GM23248 (cell line): ENCODE results near the gene NBPF3. TPM values are rescaled to one million over a fixed set of nuclear protein-coding genes. Genes with fewer than 3 reads are reported as not detected.

Experiments
- DNase-seq: peaks from one replicate; pipeline ENCODE4 v3.0.0-alpha.2; 2015
- H2AFZ ChIP-seq: fragments of 200-600 bp; sonication (generic); 2 replicates; pipeline ENCODE4 v1.6.1; 2016; ENCODE audit warnings: antibody characterized with exemption
- H3F3A ChIP-seq: fragments of 200-600 bp; sonication (generic); 2 replicates; pipeline ENCODE4 v1.6.1; 2016; ENCODE audit warnings: mild to moderate bottlenecking, antibody characterized with exemption, mixed run types; ENCODE audit not compliant: insufficient read depth
- H3K27ac ChIP-seq: fragments of 200-600 bp; sonication (generic); 2 replicates; pipeline ENCODE4 v1.5.1; 2016; ENCODE audit warnings: mild to moderate bottlenecking
- H3K27me3 ChIP-seq: fragments of 200-600 bp; sonication (generic); replicated peaks from 2 replicates; pipeline ENCODE4 v1.6.1; 2016; ENCODE audit warnings: mild to moderate bottlenecking; ENCODE audit not compliant: insufficient read depth
- H3K36me3 ChIP-seq: fragments of 200-600 bp; sonication (generic); 2 replicates; pipeline ENCODE4 v1.6.1; 2016; ENCODE audit warnings: low read depth, mild to moderate bottlenecking
- H3K4me1 ChIP-seq: fragments of 200-600 bp; sonication (generic); 2 replicates; pipeline ENCODE4 v1.6.1; 2016; ENCODE audit warnings: mild to moderate bottlenecking; ENCODE audit not compliant: insufficient read depth
- H3K4me2 ChIP-seq: fragments of 200-600 bp; sonication (generic); one replicate; pipeline ENCODE4 v1.6.1; 2016; ENCODE audit warnings: mild to moderate bottlenecking; ENCODE audit not compliant: unreplicated experiment
- H3K4me3 ChIP-seq: fragments of 200-600 bp; sonication (generic); 2 replicates; pipeline ENCODE4 v1.5.1; 2016; ENCODE audit warnings: mild to moderate bottlenecking
- H3K79me2 ChIP-seq: fragments of 200-600 bp; sonication (generic); 2 replicates; pipeline ENCODE4 v1.6.1; 2016; ENCODE audit warnings: mild to moderate bottlenecking; ENCODE audit not compliant: insufficient read depth
- H3K9ac ChIP-seq: fragments of 200-600 bp; sonication (generic); 2 replicates; pipeline ENCODE4 v1.6.1; 2016; ENCODE audit warnings: mild to moderate bottlenecking
- H3K9me2 ChIP-seq: fragments of 200-600 bp; sonication (generic); 2 replicates; pipeline ENCODE4 v1.6.1; 2016; ENCODE audit warnings: mixed run types, mild to moderate bottlenecking, moderate library complexity; ENCODE audit not compliant: insufficient read depth
- H3K9me3 ChIP-seq: fragments of 200-600 bp; sonication (generic); one replicate; pipeline ENCODE4 v1.6.1; 2017; ENCODE audit warnings: low read depth
- H4K20me1 ChIP-seq: fragments of 200-600 bp; sonication (generic); 2 replicates; pipeline ENCODE4 v1.6.0; 2016; ENCODE audit not compliant: insufficient read depth
- EZH2 ChIP-seq: fragments of 200-600 bp; sonication (generic); IDR thresholded peaks from 2 replicates; pipeline ENCODE4 v1.6.1; 2018; ENCODE audit warnings: antibody characterized with exemption, mild to moderate bottlenecking; ENCODE audit not compliant: insufficient read depth, poor library complexity, severe bottlenecking
- EZH2phosphoT487 ChIP-seq: fragments of 200-600 bp; sonication (generic); IDR thresholded peaks from 2 replicates; pipeline ENCODE4 v1.6.1; 2018; ENCODE audit warnings: antibody characterized with exemption, moderate library complexity, mild to moderate bottlenecking, low read depth; ENCODE audit not compliant: insufficient read depth
- WGBS, 2 experiments: methylation state at CpG; one replicate each; pipeline ENCODE4 v1.1.6; 2015 to 2017; ENCODE audit warnings: low lambda C conversion rate in 2 of 2, low coverage in 1 of 2; ENCODE audit errors: missing lambda C conversion rate in 2 of 2; 5-methylcytosine and 5-hydroxymethylcytosine counted together
- in situ Hi-C: fragments of 300-500 bp; cut with MboI; formaldehyde crosslinking; loops from 2 replicates; pipeline ENCODE4 v1.15.0; 2020
- polyA plus RNA-seq: library from polyadenylated mRNA; unstranded; fragments of >200 nt; fragmentation: Nextera tagmentation; extraction: Ambion mirVana; gene quantifications from 2 replicates; pipeline ENCODE4 v1.2.1, GENCODE V29; 2016
- total RNA-seq: library from RNA; depleted of rRNA; stranded (reverse); fragments of >200 nt; shearing (Covaris generic); gene quantifications from 2 replicates; pipeline ENCODE4 v1.2.3, GENCODE V29; 2014

Gene NBPF3
- total and polyA plus RNA-seq, 2 experiments from 2014 or later, result 8.9 to 14.1 TPM

- WGBS, 2 experiments, result 90 to 96% methylated on average over 1 of the region's 1 CpG
- Histone ChIP-seq H3K79me2 (no peaks in the 10 kb centered on the region), H3K36me3 (no peaks in the 10 kb centered on the region), H3K9me3 (no peaks in the 10 kb centered on the region), H3K4me1 (peaks cover 11% of the 10 kb centered on the region), H3K27ac (no peak overlapping the region), H3K27me3 (peaks cover 35% of the 10 kb centered on the region), H3K4me2 (no peak overlapping the region), H3K9me2 (no peaks in the 10 kb centered on the region), H3K9ac (no peak overlapping the region), H3K4me3 (no peak overlapping the region), H2AFZ (no peak overlapping the region), H3F3A (peaks cover 19% of the 10 kb centered on the region), H4K20me1 (no peaks in the 10 kb centered on the region)
- in situ Hi-C loops, result no loop called here
- TF ChIP-seq EZH2, result no peak
- DNase-seq, result no peak
Observed at GRCh38 chr1:21507511-21508270, 67.8 kb downstream of the NBPF3 start.

GRCh38 chr1:21508580-21509350, 68.8 kb downstream of the NBPF3 start:
- no peaks in the 10 kb centered on the region for H3K9me3 ChIP-seq
- TF ChIP-seq EZH2, result no peak
- TF ChIP-seq EZH2phosphoT487, result no peak
- H3K36me3 ChIP-seq, result no peaks in the 10 kb centered on the region
- H4K20me1 ChIP-seq, result no peaks in the 10 kb centered on the region
- no peaks in the 10 kb centered on the region for H3K9me2 ChIP-seq
- H3K4me2 ChIP-seq, result peak overlapping the region; percentile 56
- WGBS, 2 experiments, result 19 to 27% methylated on average over 22 to 26 of the region's 45 CpGs
- peaks cover 19% of the 10 kb centered on the region for H3F3A ChIP-seq
- no peaks in the 10 kb centered on the region for H3K79me2 ChIP-seq
- H3K4me3 ChIP-seq, result peak overlapping the region; percentile 55
- DNase-seq, result peak; percentile 81
- in situ Hi-C loops, result no loop called here
- peaks cover 11% of the 10 kb centered on the region for H3K4me1 ChIP-seq
- peaks cover 39% of the 10 kb centered on the region for H3K27me3 ChIP-seq
- peak overlapping the region; percentile 78 for H2AFZ ChIP-seq
- no peak overlapping the region for H3K27ac ChIP-seq
- 0 out of 2 replicates have a peak overlapping the region, but pooled peaks have one; percentile 20 for H3K9ac ChIP-seq

GRCh38 chr1:21509351-21510112, 69.6 kb downstream of the NBPF3 start, which contains the start of gene ALPL:
ALPL (plus strand) TSS chr1:21509423; CDS start chr1:21554082, 44,659 bp downstream.
- H4K20me1 ChIP-seq, result no peaks in the 10 kb centered on the region
- TF ChIP-seq EZH2phosphoT487 (no peak), EZH2 (no peak)
- no peaks in the 10 kb centered on the region for H3K9me3 ChIP-seq
- H3F3A ChIP-seq, result peaks cover 19% of the 10 kb centered on the region
- H3K36me3 ChIP-seq, result no peaks in the 10 kb centered on the region
- H3K4me1 ChIP-seq, result peaks cover 11% of the 10 kb centered on the region
- WGBS, 2 experiments, result 19 to 24% methylated on average over 46 to 48 of the region's 67 CpGs
- in situ Hi-C loops, result no loop called here
- no peak within 1 kb of the TSS for H3K27ac ChIP-seq
- no peak for DNase-seq
- peaks cover 46% of the 10 kb centered on the region for H3K27me3 ChIP-seq
- H2AFZ ChIP-seq, result peak within 1 kb of the TSS; percentile 78
- H3K9ac ChIP-seq, result 0 out of 2 replicates have a peak within 1 kb of the TSS, but pooled peaks have one; percentile 20
- peak within 1 kb of the TSS; percentile 56 for H3K4me2 ChIP-seq
- H3K4me3 ChIP-seq, result peak within 1 kb of the TSS; percentile 55
- H3K9me2 ChIP-seq, result no peaks in the 10 kb centered on the region
- no peaks in the 10 kb centered on the region for H3K79me2 ChIP-seq

DNA sequence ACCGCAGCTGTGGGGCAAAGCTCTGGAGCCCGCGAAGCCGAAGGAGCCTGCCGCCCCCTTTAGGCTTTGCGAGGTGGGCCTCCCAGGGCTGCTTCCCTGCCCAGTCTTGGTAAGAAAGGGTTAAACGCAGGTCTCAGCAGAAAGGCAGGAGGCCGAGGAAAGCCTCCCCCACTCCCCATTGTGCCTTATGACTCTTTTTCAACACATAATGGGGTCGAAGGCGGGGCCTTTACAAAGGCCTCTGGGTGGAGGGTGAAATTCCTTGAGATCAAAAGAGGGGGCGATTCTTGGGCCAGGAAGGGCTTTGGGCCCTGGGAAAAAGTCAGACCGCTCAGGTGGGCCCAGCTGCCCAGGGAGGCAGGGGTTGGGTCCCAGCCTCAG, 70.2 kb downstream of the NBPF3 start:
- Histone ChIP-seq H4K20me1 (no peaks in the 10 kb centered on the region), H3K4me1 (peaks cover 11% of the 10 kb centered on the region), H3K27me3 (peaks cover 46% of the 10 kb centered on the region), H3K27ac (no peak overlapping the region), H3K9me3 (no peaks in the 10 kb centered on the region), H3K9me2 (no peaks in the 10 kb centered on the region), H3K4me2 (no peak overlapping the region), H3F3A (peaks cover 19% of the 10 kb centered on the region), H3K36me3 (no peaks in the 10 kb centered on the region), H2AFZ (no peak overlapping the region), H3K79me2 (no peaks in the 10 kb centered on the region), H3K4me3 (no peak overlapping the region), H3K9ac (no peak overlapping the region)
- in situ Hi-C loops, result no loop called here
- no peak for DNase-seq
- TF ChIP-seq EZH2 (no peak), EZH2phosphoT487 (no peak)
- 84 to 86% methylated on average over 12 of the region's 12 CpGs for WGBS, 2 experiments
